Hepatocyte (in vitro differentiated cells): ENCODE results near the gene EPHB1.

Experiments
- EZH2 ChIP-seq: fragments of 200-600 bp; sonication (generic); IDR thresholded peaks from 2 replicates; pipeline ENCODE4 v1.6.1; 2016; ENCODE audit warnings: antibody characterized with exemption, mild to moderate bottlenecking, borderline replicate concordance
- EZH2phosphoT487 ChIP-seq: fragments of 200-600 bp; sonication (generic); IDR thresholded peaks from one replicate; pipeline ENCODE4 v1.6.1; 2018; ENCODE audit warnings: antibody characterized with exemption, mild to moderate bottlenecking, low read depth, moderate library complexity; ENCODE audit not compliant: unreplicated experiment, severe bottlenecking
- TF ChIP-seq, protein P1 (sequence below): fragments of 200-600 bp; sonication (generic); IDR thresholded peaks from 2 replicates; pipeline ENCODE4 v1.5.1; 2016; ENCODE audit warnings: antibody characterized with exemption, mild to moderate bottlenecking; ENCODE audit not compliant: poor library complexity

DNA sequence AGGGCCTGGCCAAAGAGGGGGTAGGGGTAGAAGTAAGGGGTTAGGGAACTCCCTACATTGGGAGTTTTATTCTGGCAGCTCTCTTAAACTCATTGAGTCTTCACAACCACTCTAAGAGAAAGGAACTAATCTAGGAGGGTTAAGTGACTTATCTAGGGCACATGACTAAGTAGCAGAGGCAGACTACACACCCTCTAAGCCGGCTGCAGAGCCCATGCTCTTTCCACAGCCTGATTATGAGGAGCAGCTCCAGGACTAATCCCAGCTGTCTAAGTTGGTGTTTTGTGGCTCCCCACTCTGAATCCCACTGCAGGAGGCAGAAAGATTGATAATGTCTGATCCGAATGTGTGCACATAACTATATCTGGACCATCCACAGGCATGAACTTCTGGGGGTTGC is 374.6 kb downstream of the EPHB1 start:
- TF ChIP-seq, protein P1, sequence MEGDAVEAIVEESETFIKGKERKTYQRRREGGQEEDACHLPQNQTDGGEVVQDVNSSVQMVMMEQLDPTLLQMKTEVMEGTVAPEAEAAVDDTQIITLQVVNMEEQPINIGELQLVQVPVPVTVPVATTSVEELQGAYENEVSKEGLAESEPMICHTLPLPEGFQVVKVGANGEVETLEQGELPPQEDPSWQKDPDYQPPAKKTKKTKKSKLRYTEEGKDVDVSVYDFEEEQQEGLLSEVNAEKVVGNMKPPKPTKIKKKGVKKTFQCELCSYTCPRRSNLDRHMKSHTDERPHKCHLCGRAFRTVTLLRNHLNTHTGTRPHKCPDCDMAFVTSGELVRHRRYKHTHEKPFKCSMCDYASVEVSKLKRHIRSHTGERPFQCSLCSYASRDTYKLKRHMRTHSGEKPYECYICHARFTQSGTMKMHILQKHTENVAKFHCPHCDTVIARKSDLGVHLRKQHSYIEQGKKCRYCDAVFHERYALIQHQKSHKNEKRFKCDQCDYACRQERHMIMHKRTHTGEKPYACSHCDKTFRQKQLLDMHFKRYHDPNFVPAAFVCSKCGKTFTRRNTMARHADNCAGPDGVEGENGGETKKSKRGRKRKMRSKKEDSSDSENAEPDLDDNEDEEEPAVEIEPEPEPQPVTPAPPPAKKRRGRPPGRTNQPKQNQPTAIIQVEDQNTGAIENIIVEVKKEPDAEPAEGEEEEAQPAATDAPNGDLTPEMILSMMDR: no peak
- TF ChIP-seq EZH2phosphoT487: no peak
- no peak for TF ChIP-seq EZH2
